HG03108 (cell line): ENCODE data around the gene SLX4IP.

ENCODE experiments used
- ATAC-seq: cut with Tn5 transposase; IDR thresholded peaks from one replicate; pipeline ENCODE4 v1.9.1; 2021; ENCODE audit warnings: moderate library complexity; ENCODE audit not compliant: unreplicated experiment

The SLX4IP gene

DNA sequence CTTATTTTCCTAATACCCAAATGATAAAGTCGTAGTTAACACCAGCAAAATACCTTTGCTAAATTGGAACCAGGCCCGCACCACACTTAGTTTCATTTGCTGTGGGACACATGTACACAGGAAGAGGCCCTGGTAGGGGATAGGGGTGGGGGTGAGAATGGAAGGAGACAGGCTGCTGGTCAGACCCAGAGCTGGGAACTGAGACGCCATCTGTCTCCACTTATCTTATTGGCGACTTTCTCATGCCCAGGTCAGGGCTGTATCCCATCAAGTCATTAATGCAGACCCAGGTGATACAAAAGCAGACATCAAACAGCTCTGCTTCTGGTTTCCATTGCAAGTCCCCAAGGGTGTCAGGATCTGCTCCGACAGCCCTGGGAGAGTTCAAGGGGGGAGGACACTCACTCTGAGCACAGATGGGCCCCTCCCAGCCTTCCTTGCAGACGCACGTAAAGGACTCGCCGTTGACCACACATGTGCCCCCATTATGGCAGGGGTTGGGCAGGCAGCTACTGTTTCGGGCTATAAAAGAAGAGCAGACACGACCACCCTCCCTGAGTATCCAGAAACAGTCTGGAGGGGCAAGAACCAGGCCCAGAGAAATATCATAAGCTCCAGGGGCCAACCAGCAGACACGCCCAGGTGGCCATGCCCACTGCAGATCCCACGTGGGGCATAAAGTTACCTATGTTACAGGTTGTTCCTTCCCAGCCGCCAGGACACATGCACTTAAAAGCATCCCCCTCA lies 209.5 kb downstream of the SLX4IP start:
- peak; percentile 56 for ATAC-seq

DNA sequence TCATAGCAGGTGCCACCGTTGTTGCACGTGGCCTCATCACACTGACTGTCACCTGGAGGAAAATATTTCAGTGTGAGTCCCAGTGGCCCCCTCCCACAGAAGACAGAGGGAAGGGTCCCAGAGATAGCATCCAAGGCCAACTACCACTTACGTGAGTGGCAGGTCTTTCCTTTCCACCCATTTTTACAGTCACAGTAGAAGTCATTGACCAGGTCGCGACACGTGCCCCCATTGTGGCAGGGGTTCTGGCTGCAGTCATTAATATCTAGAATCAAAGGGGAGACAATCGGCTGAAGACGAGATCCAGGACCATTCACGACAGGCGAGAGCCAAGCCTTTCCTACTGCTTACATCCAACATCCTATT lies 210.1 kb downstream of the SLX4IP start:
- no peak for ATAC-seq

DNA sequence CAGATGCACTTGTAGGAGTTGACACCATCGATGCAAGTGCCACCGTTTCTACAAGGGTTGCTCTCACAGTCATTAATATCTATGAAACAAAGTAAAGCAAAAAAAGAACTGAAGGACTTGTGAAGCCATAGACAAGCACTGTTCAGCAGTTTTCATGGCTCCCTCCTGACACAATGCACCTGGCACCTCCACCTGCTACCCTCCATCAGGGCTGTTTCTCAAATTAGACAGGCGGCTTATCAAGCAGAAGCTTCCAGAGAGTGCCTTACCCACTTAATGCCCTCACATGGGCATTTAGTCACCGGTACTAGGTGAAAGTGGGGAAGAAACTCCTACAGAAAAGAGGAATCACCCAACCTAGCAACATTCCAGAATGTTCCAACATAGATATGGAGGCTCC lies 210.9 kb downstream of the SLX4IP start:
- no peak for ATAC-seq

DNA sequence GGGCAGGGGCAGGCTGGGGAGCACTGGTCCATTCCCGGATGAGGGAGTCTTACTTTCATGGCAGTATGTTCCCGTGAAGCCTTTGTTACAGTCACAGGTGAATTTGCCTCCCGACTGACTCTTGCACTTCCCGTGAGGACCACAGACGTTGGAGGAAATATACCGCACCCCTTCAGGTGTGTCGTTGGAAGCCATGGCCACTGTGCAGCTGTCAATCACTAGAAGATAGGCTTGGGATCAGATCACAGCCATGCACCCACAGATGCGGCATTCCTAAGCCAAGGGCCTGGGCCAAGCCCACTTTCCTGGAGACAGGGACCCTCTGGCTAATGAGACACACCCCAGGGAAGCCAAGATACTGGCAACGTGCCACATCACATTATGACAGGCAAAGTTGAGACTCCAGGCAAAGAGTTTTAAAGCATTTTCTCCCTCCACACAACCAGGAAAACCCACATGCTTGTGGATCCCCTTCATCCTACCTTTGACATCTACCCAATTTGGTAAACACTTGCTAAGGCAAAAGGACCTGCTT lies 211.8 kb downstream of the SLX4IP start:
- no peak for ATAC-seq

DNA sequence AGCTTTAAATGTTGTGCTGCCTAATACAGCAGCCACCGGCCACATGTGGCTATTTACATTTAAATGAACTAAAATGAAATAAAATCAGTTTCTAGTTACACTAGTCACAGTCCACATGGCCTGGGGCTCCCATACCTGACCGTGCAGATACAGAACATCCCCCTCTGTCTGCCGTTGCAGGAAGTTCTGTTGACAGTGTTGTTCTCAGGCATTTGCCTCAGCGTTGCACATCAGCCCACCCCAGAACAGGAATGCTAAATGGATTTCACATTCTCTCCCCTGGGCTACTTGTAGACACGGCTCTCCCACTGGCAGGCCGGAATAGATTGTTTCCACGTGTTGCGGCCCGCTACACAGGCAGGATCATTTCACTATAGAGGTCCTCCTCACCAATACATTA lies 212.4 kb downstream of the SLX4IP start:
- ATAC-seq = no peak

DNA sequence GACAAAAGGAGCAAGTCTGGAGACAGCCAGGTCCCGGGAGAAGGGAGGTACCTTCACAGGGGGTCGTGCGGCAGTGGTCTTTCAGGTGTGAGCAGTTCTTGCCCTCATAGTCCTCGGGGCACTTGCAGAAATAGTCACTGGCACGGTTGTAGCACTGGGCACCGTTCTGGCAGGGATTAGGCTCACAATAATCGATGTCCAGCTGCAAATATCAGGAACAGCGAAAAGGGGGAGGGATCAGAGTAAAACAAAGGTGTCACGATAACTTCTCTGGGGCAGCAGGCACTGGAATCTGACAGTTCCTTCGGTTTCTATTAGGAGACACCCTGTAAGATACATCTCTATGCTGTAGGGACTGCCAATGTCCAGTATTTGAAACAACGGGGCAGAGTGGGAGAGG lies 212.8 kb downstream of the SLX4IP start:
- ATAC-seq = no peak

DNA sequence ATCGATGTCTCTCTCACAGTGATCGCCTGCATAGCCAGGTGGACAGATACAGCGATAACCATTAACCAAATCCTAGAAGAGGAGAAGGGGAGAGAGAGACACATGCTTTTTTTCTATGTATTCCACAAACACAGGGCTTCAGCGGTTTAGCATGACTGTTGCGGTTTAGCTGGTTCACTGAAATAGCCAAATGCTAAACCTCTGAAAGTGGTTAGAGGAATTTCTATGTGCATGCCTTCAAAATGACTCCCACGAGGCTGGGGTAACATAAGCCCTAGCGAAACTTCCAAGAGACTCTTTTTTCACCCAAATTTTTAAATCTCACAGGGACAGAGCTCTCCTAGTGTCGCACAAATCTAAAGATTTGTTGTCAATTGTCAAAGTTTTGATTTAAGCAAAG lies 213.5 kb downstream of the SLX4IP start:
- ATAC-seq = no peak

DNA sequence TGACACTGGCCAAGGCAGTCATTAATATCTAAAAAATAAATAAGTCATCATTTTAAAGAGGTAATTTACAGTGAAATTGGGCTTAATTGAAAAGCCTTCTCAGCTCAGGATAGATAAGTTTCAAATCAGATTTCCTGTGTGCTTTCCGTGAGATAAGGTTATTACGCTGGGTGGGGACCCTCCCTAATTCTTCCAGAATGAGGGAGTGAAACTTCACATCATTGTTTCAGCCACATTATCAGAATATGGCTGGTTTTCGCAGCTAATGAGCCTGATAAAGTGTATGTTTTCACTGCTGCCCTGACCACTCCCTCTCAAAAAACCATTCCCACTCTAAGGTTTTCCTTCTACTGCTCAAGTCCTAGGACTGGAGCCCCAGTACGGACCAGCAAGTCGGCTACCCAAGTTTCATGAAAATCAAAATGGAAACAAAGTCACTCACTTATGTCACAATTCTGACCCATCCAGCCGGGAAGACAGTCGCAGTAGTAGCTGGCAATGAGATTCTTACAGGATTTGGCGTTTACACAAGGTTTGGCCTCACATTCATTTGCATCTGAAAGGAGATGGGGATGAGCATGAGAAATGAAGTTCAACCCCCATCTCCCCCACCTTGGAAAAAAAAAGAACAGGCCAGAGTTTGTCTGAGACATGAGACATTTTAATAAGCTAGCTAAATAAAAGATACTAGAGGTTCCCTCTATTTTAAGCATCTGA lies 214.1 kb downstream of the SLX4IP start:
- ATAC-seq = no peak

DNA sequence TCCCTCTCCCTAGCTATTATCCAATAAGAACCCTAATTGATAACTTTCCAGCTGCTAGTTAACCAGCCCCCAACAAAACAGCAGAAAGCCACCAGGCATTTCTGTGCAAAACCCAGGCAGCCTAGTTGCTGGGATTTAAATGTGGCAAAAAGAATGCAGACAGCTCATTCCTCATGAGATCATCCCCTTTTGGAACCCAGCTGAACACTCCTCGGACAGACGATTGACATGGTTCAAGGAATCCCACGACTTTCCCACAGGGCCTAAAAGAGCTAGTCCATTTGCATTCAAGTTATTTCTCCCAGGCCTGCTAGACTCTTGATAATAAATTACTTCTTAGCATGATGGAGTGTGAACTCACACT lies 214.7 kb downstream of the SLX4IP start:
- ATAC-seq = no peak

DNA sequence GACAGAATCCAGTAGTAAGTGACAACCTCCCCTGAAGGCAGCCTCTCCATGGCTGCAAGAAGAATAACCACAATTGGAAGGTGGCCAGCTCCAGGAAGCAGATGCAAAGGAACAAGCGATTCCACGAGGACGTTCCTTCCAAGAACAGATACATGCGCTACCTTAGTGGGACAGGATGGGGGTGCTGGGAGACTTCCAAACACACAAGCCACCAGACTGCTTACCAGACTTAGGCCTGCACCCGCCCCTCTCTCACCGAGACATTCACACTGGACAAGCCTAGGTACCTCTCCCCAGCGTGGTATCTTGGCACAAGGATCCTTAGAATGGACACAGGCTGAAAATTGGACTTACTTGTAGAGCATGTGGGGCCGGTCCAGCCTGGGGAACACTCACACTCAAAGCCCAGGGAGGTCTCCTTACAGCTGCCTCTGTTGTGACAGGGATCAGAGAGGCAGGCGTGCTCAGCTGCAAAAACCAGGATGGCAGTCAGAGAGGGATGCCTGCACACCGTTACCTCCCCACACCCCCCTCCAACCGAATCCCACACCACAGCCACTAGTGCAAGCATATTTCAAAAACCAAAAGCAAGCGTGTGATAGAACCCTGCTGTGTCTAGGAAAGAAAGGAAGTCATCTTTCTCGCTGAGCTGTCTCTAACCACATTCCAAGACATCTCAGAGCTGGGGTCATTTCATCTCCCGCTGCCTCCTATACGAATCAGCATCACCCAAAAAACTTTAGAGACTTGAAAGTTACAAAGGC lies 216.3 kb downstream of the SLX4IP start:
- ATAC-seq = no peak

DNA sequence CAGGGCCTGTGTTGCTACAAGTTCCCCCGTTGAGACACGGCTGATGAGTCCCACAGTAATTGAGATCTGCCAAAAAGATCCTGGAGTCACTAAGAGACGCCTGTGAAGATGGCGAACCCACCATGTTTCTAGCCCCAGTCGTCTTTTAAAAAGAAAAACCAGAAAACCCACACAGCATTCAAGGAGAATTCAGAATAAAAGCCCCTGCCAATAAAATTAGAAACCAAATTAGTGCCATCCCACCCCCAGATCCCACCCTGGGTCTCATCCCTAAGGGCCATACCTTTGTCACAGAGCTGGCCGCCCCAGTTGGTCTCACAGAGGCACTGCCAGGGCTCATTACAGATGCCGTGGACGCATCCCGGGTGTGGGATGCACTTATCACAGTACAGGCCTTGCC lies 217.1 kb downstream of the SLX4IP start:
- no peak for ATAC-seq

DNA sequence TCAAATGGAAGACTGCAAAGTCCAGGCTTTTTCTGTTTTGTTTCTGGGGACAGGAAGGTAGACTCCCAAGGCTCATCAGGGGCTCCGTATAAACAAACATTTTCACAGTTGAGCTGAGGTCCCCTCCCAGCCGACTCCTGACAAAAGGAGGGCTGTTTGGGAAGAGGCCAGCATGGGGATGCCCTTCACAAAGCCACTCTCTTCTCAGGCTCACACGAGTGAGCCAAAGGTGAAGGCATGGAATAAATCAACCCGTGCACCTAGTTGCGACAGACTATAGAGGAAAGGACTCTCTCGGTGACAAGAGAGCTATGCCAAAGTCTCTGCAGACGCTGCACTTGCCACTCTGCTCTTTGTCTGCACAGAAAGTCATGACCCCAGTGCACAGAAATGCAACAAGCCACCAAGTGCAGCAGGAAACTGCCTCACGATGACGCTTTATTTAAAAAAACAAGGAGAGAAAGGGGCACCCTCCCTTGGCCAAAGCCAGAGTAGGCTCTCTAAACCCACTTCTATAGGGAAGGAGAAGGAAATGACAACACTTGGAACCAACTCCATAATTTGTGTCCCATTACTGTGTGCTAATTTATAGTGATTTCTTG lies 217.7 kb downstream of the SLX4IP start:
- ATAC-seq = no peak

DNA sequence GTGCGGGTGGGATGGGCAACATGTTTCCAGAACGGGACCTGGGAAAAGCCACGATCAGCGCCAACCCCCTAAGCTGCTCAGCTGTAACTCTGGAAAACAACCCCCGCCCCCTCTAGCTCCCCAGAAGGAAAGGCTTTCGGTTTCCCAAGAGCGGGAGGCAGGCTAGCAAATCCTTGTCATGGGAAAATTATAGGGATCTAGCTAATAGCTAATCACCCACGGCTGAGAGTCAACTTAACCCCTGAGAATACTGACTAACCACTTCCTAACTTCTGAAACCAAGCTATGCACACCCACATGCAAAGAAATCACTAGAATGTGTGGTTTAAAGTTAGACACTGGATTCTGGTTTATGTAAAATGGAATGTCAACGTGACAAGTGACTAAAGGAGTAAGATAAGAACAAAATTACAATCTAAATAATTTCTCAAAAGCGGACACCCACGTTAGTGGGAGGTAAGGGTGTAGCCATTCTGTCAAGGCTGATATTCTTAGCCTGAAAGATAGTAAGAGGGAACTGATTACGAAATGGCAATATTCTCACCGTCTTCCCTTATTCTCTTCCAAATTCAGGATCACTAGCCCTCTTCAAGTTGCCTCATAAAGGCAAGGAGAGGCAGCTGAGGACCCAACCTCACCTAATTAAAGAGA lies 218.6 kb downstream of the SLX4IP start:
- ATAC-seq = no peak

DNA sequence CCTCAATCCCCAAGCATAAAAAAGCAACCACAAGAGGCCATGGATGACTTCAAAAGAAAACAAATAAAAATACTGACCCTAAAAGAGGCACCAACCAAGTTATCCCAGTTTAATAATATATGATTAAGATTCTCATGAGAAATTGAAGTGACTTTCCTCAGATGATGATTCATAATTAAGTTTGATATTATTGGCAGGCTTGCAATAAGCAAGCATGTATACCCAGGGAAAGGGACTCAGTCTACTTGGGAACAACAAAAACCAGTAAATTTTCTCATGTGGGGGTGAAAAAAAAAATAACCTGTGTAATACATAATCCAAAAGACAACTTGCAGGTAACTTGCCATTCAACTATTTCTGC lies 219.1 kb downstream of the SLX4IP start:
- ATAC-seq = no peak

DNA sequence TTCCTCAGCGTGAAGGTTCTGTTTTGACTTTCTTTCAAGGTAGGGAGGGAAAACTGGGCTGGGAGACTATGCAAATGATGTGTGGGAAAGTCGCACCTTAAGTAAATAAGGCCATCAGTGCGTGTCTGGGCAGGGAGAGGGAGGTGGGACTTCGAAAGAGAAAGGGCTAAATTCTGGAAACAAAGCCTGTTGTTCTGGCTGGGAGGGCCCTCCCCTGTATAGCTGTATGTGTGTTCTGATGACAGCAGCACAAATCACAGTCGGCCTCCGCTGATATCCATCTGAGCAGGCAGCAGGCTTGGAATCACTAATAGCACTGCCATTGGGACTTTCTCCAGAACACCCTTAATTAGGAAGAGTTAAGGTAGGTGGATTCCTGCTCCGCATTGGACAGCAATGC lies 219.5 kb downstream of the SLX4IP start:
- peak; percentile 58 for ATAC-seq

DNA sequence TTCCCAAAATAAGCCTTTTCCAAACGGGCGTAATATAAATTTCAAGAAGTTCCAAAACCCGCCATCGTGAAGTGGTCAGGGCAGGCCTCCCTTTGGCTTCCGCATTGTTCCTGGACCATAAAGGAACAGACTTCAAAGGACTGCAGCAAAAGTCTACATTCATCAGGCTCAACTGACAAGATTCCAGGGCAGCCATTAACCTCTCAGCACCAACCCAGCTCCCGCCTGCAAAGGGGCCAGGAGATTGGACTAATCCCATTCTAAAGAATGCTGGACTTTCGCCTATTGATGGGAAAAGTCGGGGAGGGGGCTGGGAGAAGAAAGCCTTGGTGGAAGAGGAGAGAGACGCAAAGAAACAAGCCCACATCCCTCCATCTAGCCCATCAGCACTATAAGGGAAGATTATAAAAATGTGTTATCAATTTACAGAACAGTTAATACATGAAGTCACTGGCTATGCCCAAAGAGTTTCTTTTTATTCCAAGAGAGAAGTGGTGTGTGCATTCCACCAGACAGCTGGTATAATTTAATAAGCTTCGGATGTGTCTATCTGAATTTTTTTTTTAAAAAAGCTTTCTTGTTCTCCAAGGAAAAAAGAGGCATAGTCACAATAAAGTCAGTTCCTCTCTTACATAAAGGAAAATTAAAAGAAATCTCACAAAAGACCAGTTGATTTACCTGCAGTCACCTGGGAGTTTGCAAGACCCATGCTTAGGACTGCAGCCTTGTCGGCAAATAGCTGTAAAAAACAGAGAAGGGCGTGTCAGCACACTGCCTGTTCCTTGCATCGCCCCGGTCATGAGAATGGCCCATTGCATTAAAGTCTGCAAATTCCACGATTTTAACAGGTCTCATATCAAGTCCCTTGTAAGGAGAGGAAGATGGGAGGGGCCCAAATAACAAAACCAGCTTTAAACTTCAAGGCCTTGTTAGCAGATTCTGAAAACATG lies 220.9 kb downstream of the SLX4IP start:
- ATAC-seq = no peak

DNA sequence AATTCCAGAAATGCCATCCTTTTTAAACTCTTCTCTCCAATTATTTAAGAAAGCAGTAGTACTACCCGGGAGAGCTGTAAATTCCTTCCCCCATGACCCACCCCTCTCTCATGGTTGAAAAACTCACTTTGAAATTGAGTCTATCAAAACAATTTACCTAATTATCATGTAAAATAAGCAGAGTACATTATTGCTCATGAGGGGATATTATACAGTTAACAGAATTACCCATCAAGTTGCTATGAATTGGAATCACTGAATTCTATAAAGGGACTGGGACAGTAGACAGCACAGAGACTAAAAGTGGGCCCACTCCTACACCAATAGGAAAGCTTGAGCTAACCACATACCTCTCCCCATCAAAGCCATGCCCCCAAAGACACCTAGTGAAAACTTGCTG lies 222.3 kb downstream of the SLX4IP start:
- ATAC-seq = no peak

DNA sequence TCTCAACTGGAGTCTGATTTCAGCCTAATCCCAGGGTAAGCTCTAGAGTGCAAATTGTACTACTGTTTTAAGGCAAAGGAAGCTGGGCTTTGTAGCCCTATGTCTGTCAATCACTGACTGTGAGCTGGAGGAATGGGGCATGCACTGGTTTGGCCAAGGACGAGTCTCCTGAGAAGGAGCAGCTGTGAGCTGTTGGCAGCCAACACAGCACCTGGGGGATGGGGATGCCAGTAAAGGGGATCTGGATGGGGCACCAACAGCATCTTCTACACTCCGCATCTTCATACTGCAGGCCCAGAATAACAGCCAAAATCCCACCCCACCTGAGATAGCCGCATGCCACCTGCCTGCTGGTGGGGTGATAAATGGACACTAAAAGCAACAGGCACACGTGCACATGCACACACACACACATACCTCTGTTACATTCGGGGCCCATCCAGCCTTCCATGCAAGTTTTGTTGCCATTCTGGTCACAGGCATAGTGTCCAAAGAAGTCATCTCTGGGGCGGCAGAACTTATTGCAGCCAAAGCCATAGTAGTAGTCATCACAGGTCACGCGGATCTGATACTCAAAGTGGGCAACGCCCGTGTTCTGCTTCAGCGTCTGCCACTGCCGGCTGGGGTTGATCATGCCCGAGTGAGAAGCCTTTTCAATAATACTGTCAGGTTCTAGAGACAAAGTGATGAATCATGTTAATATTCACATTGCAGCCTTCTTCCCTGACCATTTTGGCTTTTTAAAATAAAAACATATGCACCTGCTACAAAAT lies 223.1 kb downstream of the SLX4IP start:
- ATAC-seq = no peak
